ENCODE measurements around the gene SLC16A9. TPM values are rescaled to one million over a fixed set of nuclear protein-coding genes. Genes with fewer than 3 reads are reported as not detected.

SLC16A9 gene
- total RNA-seq, 1 experiment from 2014 or later: 5.9 TPM

GRCh38 chr10:59706851-59707797 lies 2.5 kb downstream of the SLC16A9 start:
- no peak for DNase-seq (ENCODE audit: low read depth, low spot score)
- no peaks in the 10 kb centered on the region for H3K9me3 ChIP-seq (ENCODE audit: control insufficient read depth in 1 of 2, insufficient read depth in 1 of 2, low read depth in 1 of 2, low read length in 2 of 2)
- H3K9me2 ChIP-seq (ENCODE audit: insufficient read depth): no peaks in the 10 kb centered on the region
- no peak overlapping the region for H3K4me3 ChIP-seq (replicated peaks in 1 of 2; ENCODE audit: low read depth in 1 of 2, low read length in 2 of 2)
- ChIA-PET CTCF (no interaction called here), RAD21 (ENCODE audit: low non-redundant PET in 1 of 2, low total read pairs in 2 of 2, uncharacterized antibody in 2 of 2, unreplicated experiment in 2 of 2) (no interaction called here), POLR2A (no interaction called here)
- intact Hi-C loops (cut with micrococcal nuclease): no loop called here
- H3K9ac ChIP-seq (ENCODE audit: low read length): no peak overlapping the region
- H3K79me2 ChIP-seq (ENCODE audit: insufficient read depth, low read length): no peaks in the 10 kb centered on the region
- no peak for ATAC-seq
- H3K27ac ChIP-seq (ENCODE audit: low read depth, low read length): no peak overlapping the region
- no TSS peak for BruUV-seq (replicated peaks)
- no peak for TF ChIP-seq FOSL1 (IDR thresholded peaks at IDR 0.05; ENCODE audit: low read depth)
- TF ChIP-seq EZH2 (IDR thresholded peaks at IDR 0.05): no peak
- TF ChIP-seq YY1 (IDR thresholded peaks at IDR 0.05; ENCODE audit: extremely low read depth, insufficient replicate concordance, low read depth, low read length): no peak
- TF ChIP-seq MAX (IDR thresholded peaks at IDR 0.05): no peak
- no peak for TF ChIP-seq CEBPB (IDR thresholded peaks at IDR 0.05; ENCODE audit: low read depth)
- TF ChIP-seq CTCF (IDR thresholded peaks at IDR 0.05 in 2 of 3, conservative IDR thresholded peaks at IDR 0.05 in 1 of 3; ENCODE audit: borderline replicate concordance in 1 of 3, insufficient read depth in 1 of 3, low read depth in 2 of 3, low read length in 2 of 3): no peak
- TF ChIP-seq POLR2A (IDR thresholded peaks at IDR 0.05; ENCODE audit: borderline replicate concordance, extremely low read depth, insufficient read depth, insufficient read length): no peak
- no peak for TF ChIP-seq CBX3 (IDR thresholded peaks at IDR 0.05; ENCODE audit: low read depth)
- TF ChIP-seq ZFX (IDR thresholded peaks at IDR 0.05): no peak
- no peak for TF ChIP-seq RAD21 (IDR thresholded peaks at IDR 0.05; ENCODE audit: low read depth)
- TF ChIP-seq ELF1 (IDR thresholded peaks at IDR 0.05; ENCODE audit: borderline replicate concordance, low read depth): no peak
- no peaks in the 10 kb centered on the region for H3K36me3 ChIP-seq (ENCODE audit: control insufficient read depth in 1 of 2, insufficient read depth in 2 of 2, low read length in 2 of 2)
- no peak overlapping the region for H3K4me2 ChIP-seq (ENCODE audit: low read length)
- H3K27me3 ChIP-seq (ENCODE audit: insufficient read depth, low read length): no peaks in the 10 kb centered on the region
- H4K20me1 ChIP-seq (ENCODE audit: insufficient read depth): no peaks in the 10 kb centered on the region
- H3K4me1 ChIP-seq (ENCODE audit: control insufficient read depth in 1 of 2, insufficient read depth in 2 of 2, low read length in 2 of 2): peaks cover 2 to 13% of the 10 kb centered on the region in 2 experiments; a peak in 3 of 4 replicates
- H2AFZ ChIP-seq (ENCODE audit: low read depth, low read length, poor library complexity, severe bottlenecking): no peak overlapping the region
